ENCODE results near the gene LOXL1. TPM values are rescaled to one million over a fixed set of nuclear protein-coding genes. Genes with fewer than 3 reads are reported as not detected.

Gene LOXL1
- total RNA-seq, 6 experiments from 2014 or later: 235 to 309 (median 288) TPM

DNA sequence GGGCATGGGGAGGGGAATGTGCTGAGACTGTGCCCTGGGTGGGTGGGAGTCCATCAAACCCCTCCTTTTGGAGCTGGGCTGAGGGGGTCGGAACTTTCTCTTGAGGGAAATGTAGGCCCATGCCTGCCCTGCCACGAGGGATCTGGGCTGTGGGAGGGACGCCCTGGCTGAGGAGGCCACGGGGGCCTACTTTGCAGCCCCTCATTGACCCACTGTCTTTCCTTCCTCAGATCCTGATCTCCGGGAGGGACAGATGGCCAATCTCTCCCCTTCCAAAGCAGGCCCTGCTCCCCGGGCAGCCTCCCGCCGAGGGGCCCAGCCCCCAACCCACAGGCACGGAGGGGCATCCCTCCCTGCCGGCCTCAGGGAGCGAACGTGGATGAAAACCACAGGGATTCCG, 25.3 kb downstream of the LOXL1 start:
- peak overlapping the region; percentile 94 for H3K27ac Mint-ChIP-seq
- no peaks in the 10 kb centered on the region for H3K9me3 Mint-ChIP-seq
- H3K4me3 Mint-ChIP-seq: peak overlapping the region; percentile 25; the same call in 1 of the 2 replicates
- DNase-seq: no peak
- H3K4me1 Mint-ChIP-seq (ENCODE audit: low read depth): peaks cover 42% of the 10 kb centered on the region
- peaks cover 33% of the 10 kb centered on the region for H3K36me3 Mint-ChIP-seq (ENCODE audit: low read depth)
- peaks cover 9% of the 10 kb centered on the region for H3K27me3 Mint-ChIP-seq (ENCODE audit: insufficient read depth)
- TF ChIP-seq, protein P1, sequence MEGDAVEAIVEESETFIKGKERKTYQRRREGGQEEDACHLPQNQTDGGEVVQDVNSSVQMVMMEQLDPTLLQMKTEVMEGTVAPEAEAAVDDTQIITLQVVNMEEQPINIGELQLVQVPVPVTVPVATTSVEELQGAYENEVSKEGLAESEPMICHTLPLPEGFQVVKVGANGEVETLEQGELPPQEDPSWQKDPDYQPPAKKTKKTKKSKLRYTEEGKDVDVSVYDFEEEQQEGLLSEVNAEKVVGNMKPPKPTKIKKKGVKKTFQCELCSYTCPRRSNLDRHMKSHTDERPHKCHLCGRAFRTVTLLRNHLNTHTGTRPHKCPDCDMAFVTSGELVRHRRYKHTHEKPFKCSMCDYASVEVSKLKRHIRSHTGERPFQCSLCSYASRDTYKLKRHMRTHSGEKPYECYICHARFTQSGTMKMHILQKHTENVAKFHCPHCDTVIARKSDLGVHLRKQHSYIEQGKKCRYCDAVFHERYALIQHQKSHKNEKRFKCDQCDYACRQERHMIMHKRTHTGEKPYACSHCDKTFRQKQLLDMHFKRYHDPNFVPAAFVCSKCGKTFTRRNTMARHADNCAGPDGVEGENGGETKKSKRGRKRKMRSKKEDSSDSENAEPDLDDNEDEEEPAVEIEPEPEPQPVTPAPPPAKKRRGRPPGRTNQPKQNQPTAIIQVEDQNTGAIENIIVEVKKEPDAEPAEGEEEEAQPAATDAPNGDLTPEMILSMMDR (IDR thresholded peaks at IDR 0.05): no peak

DNA sequence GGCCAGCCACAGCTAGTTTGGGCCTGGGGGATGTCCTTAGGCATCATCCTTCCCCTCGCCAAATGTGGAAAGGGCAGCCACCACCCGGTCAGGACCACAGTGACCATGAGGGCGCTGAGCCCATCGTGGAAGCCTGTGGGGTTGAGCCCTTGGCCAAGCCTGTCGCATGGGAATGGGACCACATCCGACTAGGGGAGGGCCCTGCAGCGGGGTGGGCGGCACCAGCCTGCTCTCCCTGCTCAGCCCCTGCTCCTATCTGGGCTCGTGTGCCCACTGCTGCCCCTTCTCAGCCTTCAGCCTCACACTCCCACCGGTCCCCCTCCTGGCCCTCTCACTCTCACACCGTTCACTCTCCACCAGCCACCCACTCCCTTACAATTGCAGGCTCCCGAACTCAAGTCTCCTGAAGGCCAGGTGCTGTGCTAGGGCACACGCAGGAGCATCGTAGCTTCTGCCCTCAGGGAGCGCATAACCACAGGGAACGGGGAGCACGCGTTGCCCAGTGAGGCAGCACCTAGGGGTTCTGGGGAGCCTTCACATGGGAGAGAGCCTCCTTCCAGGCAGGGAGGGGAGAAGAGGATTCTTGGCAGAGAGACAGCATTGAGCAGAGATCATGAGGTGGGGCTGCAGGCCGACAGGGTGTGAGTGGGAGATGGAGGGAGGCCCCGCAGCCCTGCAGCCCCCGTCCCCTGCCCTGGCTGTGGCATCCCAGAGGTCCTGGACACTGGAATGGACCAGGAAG, 26.1 kb downstream of the LOXL1 start:
- H3K27ac Mint-ChIP-seq: peak overlapping the region; percentile 65
- H3K36me3 Mint-ChIP-seq (ENCODE audit: low read depth): peaks cover 25% of the 10 kb centered on the region
- H3K9me3 Mint-ChIP-seq: no peaks in the 10 kb centered on the region
- TF ChIP-seq, protein P1 (IDR thresholded peaks at IDR 0.05): no peak
- H3K4me1 Mint-ChIP-seq (ENCODE audit: low read depth): peaks cover 49% of the 10 kb centered on the region
- H3K4me3 Mint-ChIP-seq: no peak overlapping the region
- peaks cover 12% of the 10 kb centered on the region for H3K27me3 Mint-ChIP-seq (ENCODE audit: insufficient read depth)
- no peak for DNase-seq

DNA sequence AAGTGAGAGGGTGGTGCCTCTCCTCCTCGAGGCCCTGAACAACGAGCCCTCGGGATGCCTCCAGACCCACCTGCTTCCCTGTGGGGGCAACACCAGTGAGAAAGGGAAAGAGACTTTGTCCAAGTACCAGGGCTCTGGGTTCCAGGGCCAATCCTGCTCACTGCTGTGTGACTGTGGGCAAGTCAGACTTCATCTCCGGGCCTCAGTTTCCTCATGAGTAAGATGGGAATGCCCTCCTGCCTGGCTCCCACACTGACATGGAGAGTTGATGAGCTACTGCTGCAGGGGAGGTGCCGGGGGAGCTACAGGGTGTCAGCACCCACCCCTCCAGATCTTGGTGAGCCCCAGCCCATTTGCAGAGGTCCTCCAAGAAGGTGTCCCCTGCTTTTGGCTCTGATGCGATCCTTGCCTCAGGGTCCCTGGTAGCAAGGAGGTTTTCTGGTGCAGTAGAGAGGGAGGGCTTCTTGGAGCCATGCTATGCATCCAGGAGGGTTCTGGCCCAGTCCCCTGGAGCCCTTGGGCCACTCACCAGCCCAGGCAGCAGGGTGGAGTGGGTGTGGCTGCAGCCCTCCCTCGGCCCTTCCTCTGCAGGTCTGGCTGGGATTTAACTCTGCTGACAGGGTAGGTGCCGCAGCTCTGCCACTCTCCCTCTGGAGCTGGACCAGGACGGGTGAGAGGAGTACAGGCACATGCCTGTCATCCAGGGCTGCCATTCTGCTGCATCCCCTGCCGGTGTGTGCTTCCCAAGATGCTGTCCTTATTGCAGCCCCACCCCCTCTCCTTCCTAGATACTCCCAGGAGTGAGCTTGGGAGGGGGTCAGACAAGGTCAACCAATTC, 26.9 kb downstream of the LOXL1 start:
- H3K36me3 Mint-ChIP-seq (ENCODE audit: low read depth): peaks cover 19% of the 10 kb centered on the region
- H3K9me3 Mint-ChIP-seq: no peaks in the 10 kb centered on the region
- no peak for DNase-seq
- TF ChIP-seq, protein P1 (IDR thresholded peaks at IDR 0.05): no peak
- H3K27ac Mint-ChIP-seq: 0 out of 2 replicates have a peak overlapping the region, but pooled peaks have one; percentile 11
- peak overlapping the region; percentile 15; the same call in 1 of the 2 replicates for H3K4me3 Mint-ChIP-seq
- H3K27me3 Mint-ChIP-seq (ENCODE audit: insufficient read depth): peaks cover 12% of the 10 kb centered on the region
- H3K4me1 Mint-ChIP-seq (ENCODE audit: low read depth): peaks cover 57% of the 10 kb centered on the region

DNA sequence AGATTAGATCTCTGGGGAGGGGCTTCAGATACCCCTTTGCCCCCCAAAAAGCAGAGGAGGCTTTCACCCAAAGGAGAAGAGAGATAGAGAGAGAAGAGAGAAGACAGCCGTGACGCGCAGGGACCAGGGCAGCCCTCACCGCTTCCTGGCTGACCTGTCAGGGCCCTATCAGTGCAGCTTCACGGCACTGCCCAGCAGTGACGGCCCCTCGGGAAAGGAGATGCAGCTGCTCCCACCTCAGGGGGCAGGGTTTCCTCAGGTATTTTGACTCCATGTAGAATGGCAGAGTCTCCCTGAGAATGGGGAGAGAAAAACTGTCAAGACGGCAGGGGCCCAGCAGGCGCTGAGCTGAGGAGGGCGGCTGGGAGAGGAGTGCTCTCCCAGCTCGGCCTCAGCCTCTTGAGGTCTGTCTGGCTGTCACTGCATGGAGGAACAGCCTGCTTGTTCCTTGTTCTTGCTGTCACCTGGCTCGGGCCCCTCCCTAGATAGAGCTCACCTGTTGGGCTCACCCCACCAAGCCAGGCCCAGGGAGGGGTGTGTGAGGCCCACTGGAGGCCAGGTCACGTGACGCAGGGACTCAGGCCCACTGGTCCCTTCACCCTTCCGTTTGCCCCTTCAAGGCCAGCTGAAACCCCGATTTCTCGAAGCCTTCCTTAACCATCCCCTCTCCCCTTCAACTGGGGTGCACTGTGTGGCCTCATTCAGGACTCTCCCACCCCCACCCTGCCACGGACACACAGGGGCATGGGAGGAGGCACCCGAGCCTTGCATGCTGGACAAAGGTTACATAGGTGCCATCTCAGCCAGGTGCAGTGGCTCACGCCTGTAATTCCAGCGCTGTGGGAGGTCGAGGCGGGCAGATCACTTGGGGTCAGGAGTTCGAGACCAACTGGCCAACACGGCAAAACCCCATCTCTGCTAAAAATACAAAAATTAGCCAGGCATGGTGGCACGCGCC, 28.2 kb downstream of the LOXL1 start:
- Mint-ChIP-seq H3K9me3 (no peaks in the 10 kb centered on the region), H3K36me3 (ENCODE audit: low read depth) (peaks cover 11% of the 10 kb centered on the region), H3K4me1 (ENCODE audit: low read depth) (peaks cover 70% of the 10 kb centered on the region), H3K4me3 (no peak overlapping the region), H3K27ac (peak overlapping the region; percentile 61), H3K27me3 (ENCODE audit: insufficient read depth) (peaks cover 13% of the 10 kb centered on the region)
- DNase-seq: no peak
- TF ChIP-seq, protein P1 (IDR thresholded peaks at IDR 0.05): no peak

DNA sequence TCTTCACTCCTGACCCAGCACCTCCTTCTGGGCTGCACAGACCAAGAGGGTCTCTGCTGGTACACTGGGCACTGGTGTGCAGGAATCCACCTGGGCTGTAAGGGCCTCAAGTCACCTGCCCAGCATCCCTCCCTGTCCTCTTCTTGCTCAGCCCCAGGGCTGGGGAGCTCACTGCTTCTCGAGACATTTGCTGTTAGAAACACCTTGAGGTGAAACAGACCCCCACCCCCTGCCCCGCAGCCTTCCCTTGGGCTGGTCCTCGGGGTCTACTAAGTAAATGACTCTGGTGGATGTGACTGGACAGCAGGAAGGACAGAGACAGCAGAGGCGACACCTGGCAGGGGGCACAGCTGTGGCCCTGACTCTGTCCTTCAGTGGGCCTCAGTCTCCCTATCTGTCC, 29.1 kb downstream of the LOXL1 start:
- H3K4me3 Mint-ChIP-seq: no peak overlapping the region
- peak overlapping the region; percentile 64 for H3K27ac Mint-ChIP-seq
- TF ChIP-seq, protein P1 (IDR thresholded peaks at IDR 0.05): no peak
- H3K9me3 Mint-ChIP-seq: no peaks in the 10 kb centered on the region
- H3K4me1 Mint-ChIP-seq (ENCODE audit: low read depth): peaks cover 70% of the 10 kb centered on the region
- no peak for DNase-seq
- H3K27me3 Mint-ChIP-seq (ENCODE audit: insufficient read depth): peaks cover 13% of the 10 kb centered on the region
- peaks cover 11% of the 10 kb centered on the region for H3K36me3 Mint-ChIP-seq (ENCODE audit: low read depth)

Measured in HFFc6 (cell line).